ENCODE data around the gene CYP1A2. TPM values are rescaled to one million over a fixed set of nuclear protein-coding genes. Genes with fewer than 3 reads are reported as not detected.
"Not testable (repeated sequence)": the region's sequence is repeated elsewhere in the genome, so short reads cannot be mapped to it uniquely, and the experiment has no call there.

Gene CYP1A2
- total and polyA plus RNA-seq, 12 donors = 0.11 TPM; not detected in 11

GRCh38 chr15:74730619-74731316, 17.9 kb upstream of the CYP1A2 start:
- ATAC-seq (no peak), DNase-seq (no peak)
- intact Hi-C loops (cut with DNase I) = no loop called here
- Histone ChIP-seq H3K4me1 (peaks cover 3 to 23% (median 17%) of the 10 kb centered on the region in 9 donors), H3K27me3 (peaks cover 0 to 66% (median 21%) of the 10 kb centered on the region in 7 donors), H3K36me3 (no peaks in the 10 kb centered on the region), H3K9me3 (no peaks in the 10 kb centered on the region), H3K4me3 (no peak overlapping the region), H3K27ac (no peak overlapping the region)
- WGBS, 2 donors = 77 to 83% methylated on average over 7 of the region's 7 CpGs
- no peak for TF ChIP-seq CTCF (IDR thresholded peaks at IDR 0.05)

- H3K27ac ChIP-seq = no peak overlapping the region
- H3K4me1 ChIP-seq = peaks cover 0 to 3% (median 0%) of the 10 kb centered on the region in 9 donors
- no peaks in the 10 kb centered on the region for H3K9me3 ChIP-seq
- no peak for TF ChIP-seq CTCF (IDR thresholded peaks at IDR 0.05)
- 85 to 91% methylated on average over 5 of the region's 5 CpGs for WGBS, 2 donors
- intact Hi-C loops (cut with DNase I) = no loop called here
- H3K27me3 ChIP-seq = peaks cover 0 to 49% (median 21%) of the 10 kb centered on the region in 7 donors
- no peak for DNase-seq
- H3K4me3 ChIP-seq = no peak overlapping the region
- ATAC-seq = no peak
- no peaks in the 10 kb centered on the region for H3K36me3 ChIP-seq
Measured at GRCh38 chr15:74732846-74733245, 15.8 kb upstream of the CYP1A2 start.

- H3K4me1 ChIP-seq = no peaks in the 10 kb centered on the region
- DNase-seq = no peak
- H3K4me3 ChIP-seq = no peak overlapping the region
- no peak overlapping the region for H3K27ac ChIP-seq
- intact Hi-C loops (cut with DNase I) = no loop called here
- WGBS, 2 donors = 91 to 95% methylated on average over 3 of the region's 3 CpGs
- no peak for TF ChIP-seq CTCF (IDR thresholded peaks at IDR 0.05)
- peaks cover 0 to 48% (median 21%) of the 10 kb centered on the region in 7 donors for H3K27me3 ChIP-seq
- H3K9me3 ChIP-seq = no peaks in the 10 kb centered on the region
- no peaks in the 10 kb centered on the region for H3K36me3 ChIP-seq
- ATAC-seq = no peak
Measured at GRCh38 chr15:74733269-74733668, 15.4 kb upstream of the CYP1A2 start.

GRCh38 chr15:74735305-74735704, 13.3 kb upstream of the CYP1A2 start:
- no peaks in the 10 kb centered on the region for H3K36me3 ChIP-seq
- H3K27ac ChIP-seq = no peak overlapping the region
- no peak for TF ChIP-seq CTCF (IDR thresholded peaks at IDR 0.05)
- WGBS, 2 donors = 90% methylated on average over 3 of the region's 3 CpGs
- no peak for ATAC-seq
- H3K4me3 ChIP-seq = no peak overlapping the region
- DNase-seq = no peak
- no peaks in the 10 kb centered on the region for H3K4me1 ChIP-seq
- no peaks in the 10 kb centered on the region for H3K9me3 ChIP-seq
- H3K27me3 ChIP-seq = peaks cover 0 to 42% (median 20%) of the 10 kb centered on the region in 7 donors
- intact Hi-C loops (cut with DNase I) = no loop called here

- H3K4me1 ChIP-seq; intact Hi-C loops (cut with DNase I); H3K4me3 ChIP-seq; DNase-seq; H3K27ac ChIP-seq; ATAC-seq; H3K9me3 ChIP-seq; H3K36me3 ChIP-seq: not testable (repeated sequence)
- WGBS, 2 donors = 63 to 67% methylated on average over 5 of the region's 5 CpGs
- peaks cover 0 to 28% (median 7%) of the 10 kb centered on the region in 7 donors for H3K27me3 ChIP-seq
Measured at GRCh38 chr15:74738239-74738638, 10.4 kb upstream of the CYP1A2 start.
